Loucy (cell line): ENCODE results near the gene ZNG1B.
"Not testable (repeated sequence)": the region's sequence is repeated elsewhere in the genome, so short reads cannot be mapped to it uniquely, and the experiment has no call there.

Experiments
- H2AFZ ChIP-seq: fragments of 200-600 bp; sonication (generic); 2 replicates; pipeline ENCODE4 v1.6.0; 2016; ENCODE audit warnings: antibody characterized with exemption, mild to moderate bottlenecking, low read length, moderate library complexity
- H3F3A ChIP-seq: fragments of 200-600 bp; 2 replicates; pipeline ENCODE4 v1.6.0; 2016; ENCODE audit warnings: antibody characterized with exemption, low read depth, mild to moderate bottlenecking
- H3K27me3 ChIP-seq: fragments of 200-600 bp; sonication (generic); 2 replicates; pipeline ENCODE4 v1.6.1; 2014; ENCODE audit warnings: low read length, mild to moderate bottlenecking; ENCODE audit not compliant: insufficient read depth, poor library complexity, severe bottlenecking
- H3K36me3 ChIP-seq: fragments of 200-600 bp; sonication (generic); 2 replicates; pipeline ENCODE4 v1.6.1; 2016; ENCODE audit warnings: low read length; ENCODE audit not compliant: insufficient read depth
- H3K4me1 ChIP-seq: fragments of 200-600 bp; sonication (generic); 2 replicates; pipeline ENCODE4 v1.5.1; 2014; ENCODE audit warnings: low read length, mild to moderate bottlenecking; ENCODE audit not compliant: insufficient read depth, poor library complexity, severe bottlenecking
- H3K4me2 ChIP-seq: fragments of 200-600 bp; sonication (generic); 2 replicates; pipeline ENCODE4 v1.6.0; 2014; ENCODE audit warnings: antibody characterized with exemption, low read length, low read depth, mild to moderate bottlenecking; ENCODE audit not compliant: poor library complexity, severe bottlenecking
- H3K4me3 ChIP-seq: fragments of 200-600 bp; sonication (generic); 2 replicates; pipeline ENCODE4 v1.5.1; 2014; ENCODE audit warnings: low read length, mild to moderate bottlenecking, mixed read lengths; ENCODE audit not compliant: poor library complexity, severe bottlenecking
- H3K79me2 ChIP-seq: fragments of 200-600 bp; sonication (generic); 2 replicates; pipeline ENCODE4 v1.6.1; 2014; ENCODE audit warnings: low read length; ENCODE audit not compliant: insufficient read depth
- H3K9ac ChIP-seq: fragments of 200-600 bp; sonication (generic); 2 replicates; pipeline ENCODE4 v1.6.0; 2014; ENCODE audit warnings: mild to moderate bottlenecking, low read depth, low read length, moderate library complexity; ENCODE audit not compliant: poor library complexity, severe bottlenecking
- H3K9me2 ChIP-seq: fragments of 200-600 bp; sonication (generic); replicated peaks from 2 replicates; pipeline ENCODE4 v1.6.1; 2016; ENCODE audit warnings: low read depth, low read length, mixed read lengths
- H3K9me3 ChIP-seq: fragments of 200-600 bp; sonication (generic); 2 replicates; pipeline ENCODE4 v1.6.1; 2014; ENCODE audit warnings: mild to moderate bottlenecking, antibody characterized with exemption, low read length, low read depth; ENCODE audit not compliant: insufficient read depth
- H4K20me1 ChIP-seq: fragments of 200-600 bp; sonication (generic); 2 replicates; pipeline ENCODE4 v1.6.0; 2014; ENCODE audit warnings: antibody characterized with exemption, low read length, mild to moderate bottlenecking; ENCODE audit not compliant: insufficient read depth, poor library complexity, severe bottlenecking

The ZNG1B gene

DNA sequence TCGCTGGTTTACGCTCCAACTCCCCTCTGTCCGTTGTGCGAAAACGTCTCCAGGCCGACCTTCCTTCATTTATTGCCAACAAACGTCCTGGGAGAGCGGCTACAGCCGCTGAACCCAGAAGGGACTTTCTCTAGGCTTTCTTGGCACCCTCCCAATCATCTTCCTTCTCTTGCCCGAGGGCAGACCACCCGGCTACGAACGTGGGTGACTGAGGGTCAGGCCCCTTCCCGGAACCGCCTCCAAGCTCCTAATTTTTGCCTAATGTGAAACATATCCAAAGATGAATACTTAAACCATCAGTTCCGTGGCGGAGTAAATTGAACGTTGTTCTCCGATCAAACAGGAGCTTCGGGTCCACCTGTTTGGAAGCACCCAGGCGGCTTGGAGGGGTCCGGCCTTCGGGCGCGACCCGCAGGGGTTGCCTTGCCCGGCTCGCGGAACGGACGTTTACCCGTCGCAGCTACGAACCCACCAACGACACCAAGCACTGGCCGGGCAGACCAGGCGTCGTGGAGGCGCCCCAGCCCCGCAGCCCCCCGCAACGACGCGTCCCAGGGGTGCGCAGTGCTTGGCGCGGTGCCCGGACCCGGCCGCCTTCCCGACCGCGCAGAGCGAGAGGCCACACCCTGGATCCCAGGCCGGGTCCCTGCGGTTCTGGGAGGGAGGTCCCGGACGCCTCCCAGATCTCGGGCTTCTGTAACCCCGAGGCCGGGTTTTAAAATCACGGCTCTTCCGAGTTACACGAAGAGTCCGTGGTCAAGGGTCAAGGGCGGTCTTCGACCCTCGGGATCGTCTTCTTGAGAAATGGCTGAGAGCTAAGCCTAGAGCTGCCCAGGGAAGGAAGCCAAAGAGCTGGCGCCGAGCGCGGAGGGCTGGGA is 65.0 kb downstream of the ZNG1B start:
- H2AFZ ChIP-seq, H3K79me2 ChIP-seq, H3K27me3 ChIP-seq, H4K20me1 ChIP-seq, H3K4me2 ChIP-seq, H3K4me3 ChIP-seq, H3K9me2 ChIP-seq, H3K9me3 ChIP-seq, H3K9ac ChIP-seq, H3F3A ChIP-seq, H3K4me1 ChIP-seq, H3K36me3 ChIP-seq: not testable (repeated sequence)

- H3K4me2 ChIP-seq, H3K27me3 ChIP-seq, H3K9ac ChIP-seq, H4K20me1 ChIP-seq, H3K36me3 ChIP-seq, H3K4me3 ChIP-seq, H3K9me2 ChIP-seq, H3K4me1 ChIP-seq, H2AFZ ChIP-seq, H3K9me3 ChIP-seq, H3K79me2 ChIP-seq, H3F3A ChIP-seq: not testable (repeated sequence)
These were observed 65.9 kb downstream of the ZNG1B start for GRCh38 chr2:113503094-113504042.

GRCh38 chr2:113504081-113504480 is 66.6 kb downstream of the ZNG1B start:
- not testable (repeated sequence) for H3K9me2 ChIP-seq, H3K9ac ChIP-seq, H4K20me1 ChIP-seq, H3K4me2 ChIP-seq, H3K4me3 ChIP-seq, H3K4me1 ChIP-seq, H3K36me3 ChIP-seq, H3K27me3 ChIP-seq, H3K79me2 ChIP-seq, H3K9me3 ChIP-seq, H3F3A ChIP-seq, H2AFZ ChIP-seq

- not testable (repeated sequence) for H3K4me3 ChIP-seq, H3K27me3 ChIP-seq
These were observed 70.1 kb downstream of the ZNG1B start for GRCh38 chr2:113507394-113508140.

GRCh38 chr2:113508187-113508586 is 70.7 kb downstream of the ZNG1B start:
- H3K9ac ChIP-seq, H3K27me3 ChIP-seq, H3K9me2 ChIP-seq, H3K4me1 ChIP-seq, H3K36me3 ChIP-seq, H3K4me2 ChIP-seq, H3F3A ChIP-seq, H2AFZ ChIP-seq, H4K20me1 ChIP-seq, H3K79me2 ChIP-seq, H3K9me3 ChIP-seq, H3K4me3 ChIP-seq: not testable (repeated sequence)

More at GRCh38 chr2:113507394-113508140, 70.1 kb downstream of the ZNG1B start:
- not testable (repeated sequence) for H3K9me3 ChIP-seq, H2AFZ ChIP-seq, H4K20me1 ChIP-seq, H3K9ac ChIP-seq, H3K4me2 ChIP-seq, H3K36me3 ChIP-seq, H3F3A ChIP-seq, H3K4me1 ChIP-seq, H3K79me2 ChIP-seq, H3K9me2 ChIP-seq

GRCh38 chr2:113510913-113511312 is 73.4 kb downstream of the ZNG1B start:
- H3K4me2 ChIP-seq, H3K4me3 ChIP-seq, H3K36me3 ChIP-seq, H3K9ac ChIP-seq, H4K20me1 ChIP-seq, H3K4me1 ChIP-seq, H2AFZ ChIP-seq, H3K79me2 ChIP-seq, H3F3A ChIP-seq, H3K9me2 ChIP-seq, H3K9me3 ChIP-seq, H3K27me3 ChIP-seq: not testable (repeated sequence)

GRCh38 chr2:113511859-113512258 is 74.4 kb downstream of the ZNG1B start:
- not testable (repeated sequence) for H3K27me3 ChIP-seq, H3K9me2 ChIP-seq, H3F3A ChIP-seq, H3K4me2 ChIP-seq, H2AFZ ChIP-seq, H3K9me3 ChIP-seq, H3K79me2 ChIP-seq, H3K36me3 ChIP-seq, H3K4me3 ChIP-seq, H4K20me1 ChIP-seq, H3K9ac ChIP-seq, H3K4me1 ChIP-seq
